GM12878 (cell line): ENCODE data around the gene CKAP5. TPM values are rescaled to one million over a fixed set of nuclear protein-coding genes. Genes with fewer than 3 reads are reported as not detected.

Experiments
- ATAC-seq: fragments of 200-7000 bp; cut with Tn5 transposase; 3 replicates; pipeline ENCODE4 v1.9.1; 2020; ENCODE audit warnings: mild to moderate bottlenecking, moderate library complexity
- BruUV-seq: library from RNA; stranded (reverse); fragments of 400-500 nt; replicated peaks from 2 replicates; lab custom pipeline; 2021; lab: Mats Ljungman, UMichigan
- CTCF ChIA-PET: fragments of 300-600 bp; sonication (Branson Sonifier 250); formaldehyde crosslinking; extraction: SDS; loops from one replicate; lab custom pipeline; 2021; ENCODE audit warnings: inconsistent platforms; lab: Yijun Ruan, JAX
- POLR2A ChIA-PET: fragments of 350-600 bp; formaldehyde crosslinking; extraction: SDS; loops from one replicate; lab custom pipeline; 2021; ENCODE audit warnings: inconsistent platforms; lab: Charles Lee
- RAD21 ChIA-PET: fragments of 300-600 bp; sonication (Branson Sonifier 250); formaldehyde crosslinking; loops from one replicate; lab custom pipeline; 2023; ENCODE audit warnings: antibody characterized with exemption; ENCODE audit not compliant: unreplicated experiment; lab: Charles Lee
- SMC1A ChIA-PET: fragments of 300-600 bp; sonication (Branson Sonifier 250); formaldehyde crosslinking; loops from one replicate; lab custom pipeline; 2023; ENCODE audit not compliant: unreplicated experiment, uncharacterized antibody; lab: Charles Lee
- DNase-seq: peaks from one replicate; pipeline ENCODE4 v3.0.0-alpha.2; 2011; ENCODE audit warnings: low read depth, low spot score
- FAIRE-seq: peaks from 3 replicates; lab custom pipeline; 2011; peaks lifted over from hg19 to GRCh38; lab: Jason Lieb, UNC
- H2AFZ ChIP-seq: 2 replicates; pipeline ENCODE4 v1.6.0; 2011; ENCODE audit warnings: low read depth, low read length, control low read depth; ENCODE audit not compliant: control insufficient read depth
- H3K27ac ChIP-seq: 2 replicates; pipeline ENCODE4 v1.5.1; 2011; ENCODE audit warnings: control low read depth; ENCODE audit not compliant: control insufficient read depth, insufficient read depth
- H3K27me3 ChIP-seq, 2 experiments: replicated peaks in 1 of 2; 2 replicates each; pipeline versions ENCODE4 v1.6.0 to v1.6.1; 2011; ENCODE audit warnings: low read length in 1 of 2; ENCODE audit not compliant: control insufficient read depth in 2 of 2, insufficient read depth in 2 of 2
- H3K36me3 ChIP-seq, 2 experiments: 2 replicates each; pipeline ENCODE4 v1.5.1; 2011; ENCODE audit warnings: low read length in 1 of 2; ENCODE audit not compliant: control insufficient read depth in 2 of 2, insufficient read depth in 2 of 2
- H3K4me1 ChIP-seq: 2 replicates; pipeline ENCODE4 v1.6.1; 2011; ENCODE audit warnings: mild to moderate bottlenecking, low read length, moderate library complexity, mixed read lengths; ENCODE audit not compliant: control insufficient read depth, insufficient read depth
- H3K4me2 ChIP-seq: 2 replicates; pipeline ENCODE4 v1.6.0; 2011; ENCODE audit warnings: control low read depth; ENCODE audit not compliant: control insufficient read depth, insufficient read depth
- H3K4me3 ChIP-seq: fragments of 200-600 bp; sonication (generic); 2 replicates; pipeline ENCODE4 v1.5.1; 2016
- H3K79me2 ChIP-seq: 2 replicates; pipeline ENCODE4 v1.6.0; 2011; ENCODE audit warnings: low read length; ENCODE audit not compliant: control insufficient read depth, insufficient read depth
- H3K9ac ChIP-seq: 2 replicates; pipeline ENCODE4 v1.8.0; 2011; ENCODE audit warnings: low read length, control low read depth, mixed read lengths; ENCODE audit not compliant: control insufficient read depth, insufficient read depth
- H3K9me3 ChIP-seq: replicated peaks from 3 replicates; pipeline ENCODE4 v1.5.1; 2011; ENCODE audit warnings: mild to moderate bottlenecking, low read length; ENCODE audit not compliant: control insufficient read depth, insufficient read depth
- H4K20me1 ChIP-seq: 2 replicates; pipeline ENCODE4 v1.6.0; 2011; ENCODE audit not compliant: control insufficient read depth, insufficient read depth
- ATF3 ChIP-seq: IDR thresholded peaks from 2 replicates; pipeline ENCODE4 v1.6.1; 2011; ENCODE audit warnings: low read depth, mild to moderate bottlenecking, low read length, moderate library complexity, borderline replicate concordance; ENCODE audit errors: extremely low read depth
- BCLAF1 ChIP-seq: fragments of 450-650 bp; IDR thresholded peaks from 2 replicates; pipeline ENCODE4 v1.6.1; 2017; ENCODE audit warnings: antibody characterized with exemption, mild to moderate bottlenecking, moderate library complexity
- CEBPB ChIP-seq, 2 experiments: fragments of 150-350 bp in 1 of 2; IDR thresholded peaks; 2 replicates each; pipeline ENCODE4 v1.6.1; 2012 to 2014; ENCODE audit warnings: low read depth in 2 of 2, low read length in 2 of 2, borderline replicate concordance in 1 of 2, inconsistent platforms in 1 of 2
- FOS ChIP-seq: IDR thresholded peaks from 3 replicates; pipeline ENCODE4 v1.6.1; 2011; ENCODE audit warnings: borderline replicate concordance; ENCODE audit not compliant: insufficient read length; ENCODE audit errors: extremely low read depth
- FOXM1 ChIP-seq: IDR thresholded peaks from 2 replicates; pipeline ENCODE4 v1.6.1; 2012; ENCODE audit warnings: low read depth, mild to moderate bottlenecking, inconsistent platforms, low read length, moderate library complexity
- HDAC6 ChIP-seq: fragments of 200-600 bp; sonication (generic); IDR thresholded peaks from one replicate; pipeline ENCODE4 v1.8.0; 2017; ENCODE audit warnings: antibody characterized with exemption; ENCODE audit not compliant: unreplicated experiment
- HDGF ChIP-seq: fragments of 450-650 bp; IDR thresholded peaks from 2 replicates; pipeline ENCODE4 v1.6.1; 2016; ENCODE audit warnings: antibody characterized with exemption
- IKZF1 ChIP-seq: fragments of 450-650 bp; conservative IDR thresholded peaks from 2 replicates; pipeline ENCODE4 v1.6.1; 2017; ENCODE audit warnings: antibody characterized with exemption, mild to moderate bottlenecking
- LARP7 ChIP-seq: fragments of 450-650 bp; IDR thresholded peaks from 2 replicates; pipeline ENCODE4 v1.6.1; 2017; ENCODE audit warnings: mild to moderate bottlenecking
- NR2C2 ChIP-seq: IDR thresholded peaks from 2 replicates; pipeline ENCODE4 v1.6.1; 2011; ENCODE audit warnings: borderline replicate concordance, low read depth; ENCODE audit not compliant: control insufficient read depth, insufficient read length
- RAD51 ChIP-seq: fragments of 450-650 bp; IDR thresholded peaks from 2 replicates; pipeline ENCODE4 v1.6.1; 2016; ENCODE audit warnings: moderate library complexity, mild to moderate bottlenecking, inconsistent platforms
- RFX5 ChIP-seq: IDR thresholded peaks from 2 replicates; pipeline ENCODE4 v1.6.1; 2011; ENCODE audit warnings: low read depth, low read length, improper control_type of control experiment
- SMAD1 ChIP-seq: fragments of 450-650 bp; IDR thresholded peaks from 2 replicates; pipeline ENCODE4 v1.6.1; 2018; ENCODE audit warnings: mild to moderate bottlenecking, low read depth; ENCODE audit not compliant: partially characterized antibody
- TARDBP ChIP-seq: IDR thresholded peaks from 2 replicates; pipeline ENCODE4 v1.6.1; 2016; ENCODE audit warnings: borderline replicate concordance
- ZNF207 ChIP-seq: fragments of 450-650 bp; IDR thresholded peaks from 2 replicates; pipeline ENCODE4 v1.6.1; 2014; ENCODE audit warnings: antibody characterized with exemption, mild to moderate bottlenecking, borderline replicate concordance
- ZZZ3 ChIP-seq: IDR thresholded peaks from 2 replicates; pipeline ENCODE4 v1.6.1; 2011; ENCODE audit warnings: low read depth; ENCODE audit not compliant: control insufficient read depth, insufficient read length
- WGBS: methylation state at CpG from one replicate; pipeline ENCODE4 v1.1.6; 2016; ENCODE audit warnings: low lambda C conversion rate; ENCODE audit not compliant: insufficient replicate concordance, insufficient coverage; ENCODE audit errors: missing lambda C conversion rate; 5-methylcytosine and 5-hydroxymethylcytosine counted together
- in situ Hi-C: fragments of 300-500 bp; cut with MboI; formaldehyde crosslinking; loops from 9 replicates; pipeline ENCODE4 v1.14.3; 2018; ENCODE audit warnings: mixed read lengths
- intact Hi-C: fragments of 100-400 bp; cut with micrococcal nuclease; formaldehyde crosslinking; loops from one replicate; pipeline ENCODE4 v1.14.2; 2022; ENCODE audit not compliant: unreplicated experiment
- polyA plus RNA-seq, 11 experiments: library from polyadenylated mRNA; depleted of rRNA in 4 of 11; unstranded in 6 of 11; stranded (reverse) in 5 of 11; fragments of >200 nt; fragmentation: Nextera tagmentation in 4 of 11; fragmentation: Illumina TruSeq in 1 of 11; extraction: Ambion mirVana in 4 of 11; extraction: Trizol in 1 of 11; gene quantifications; 1 replicate in 1 of 11; 2 replicates in 10 of 11; pipeline versions ENCODE4 v1.2.1 to v1.2.3, GENCODE V29; 2011 to 2016; ENCODE audit warnings: inconsistent platforms in 2 of 11, missing spikeins in 2 of 11, low read depth in 1 of 11
- total RNA-seq, 4 experiments: library from RNA; depleted of rRNA in 3 of 4; stranded (reverse); fragments of >200 nt in 3 of 4; fragmentation: Illumina TruSeq in 1 of 4; extraction: Trizol in 1 of 4; gene quantifications; 2 replicates each; pipeline versions ENCODE4 v1.2.1 to v1.2.3, GENCODE V29; 2013 to 2021
- TF ChIP-seq, protein P1 (sequence below): fragments of 450-650 bp; IDR thresholded peaks from 2 replicates; pipeline ENCODE4 v1.6.1; 2017; ENCODE audit warnings: mild to moderate bottlenecking, moderate library complexity

Gene CKAP5
- total and polyA plus RNA-seq, 10 of the 15 experiments (the other 5 are each of a cell fraction or from before 2014, with no cell fraction given) = 20.1 to 161 (median 79.8) TPM

DNA sequence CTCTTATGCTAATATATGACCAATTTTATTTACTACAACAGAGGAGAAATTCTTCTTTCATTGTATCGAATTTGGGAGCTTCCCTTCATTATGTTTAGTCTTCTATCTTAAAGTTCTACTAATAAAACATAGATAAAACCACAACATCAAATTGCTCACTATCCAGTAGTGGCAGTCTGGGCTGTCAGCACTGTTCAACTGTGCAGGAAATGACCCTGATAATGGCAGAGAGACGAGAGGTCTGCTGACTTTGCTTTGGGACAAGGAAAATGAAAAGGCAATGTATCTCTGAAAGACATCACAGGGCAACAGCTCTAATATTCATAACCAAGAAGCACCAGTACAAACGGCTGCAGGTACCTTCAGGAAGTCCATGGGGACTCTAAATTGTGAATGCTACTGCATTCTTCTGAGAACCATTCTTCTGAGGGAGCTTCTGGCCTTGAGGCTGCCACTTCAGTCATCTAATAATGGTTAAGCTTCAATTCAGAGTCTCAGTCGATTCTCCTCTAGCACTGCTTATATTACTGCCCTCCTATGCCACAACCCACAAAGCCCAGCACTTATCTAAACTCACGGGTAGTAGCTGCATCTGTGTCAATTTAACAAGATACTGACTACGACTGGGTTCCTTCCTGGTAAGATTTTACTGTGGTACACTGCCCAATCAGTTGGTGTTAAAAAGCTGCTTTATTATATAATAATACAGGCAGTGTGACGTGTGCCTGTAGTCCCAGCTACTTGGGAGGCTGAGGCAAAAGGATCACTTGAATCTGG, 44.2 kb downstream of the CKAP5 start:
- in situ Hi-C loops = no loop called here
- H3K79me2 ChIP-seq = no peaks in the 10 kb centered on the region
- no peak overlapping the region for H3K9ac ChIP-seq
- ChIA-PET POLR2A (no interaction called here), RAD21 (no interaction called here), SMC1A (interaction anchor here (0.8 kb wide), 1 partner anchor 17 kb away, joined by 4 read pairs; no protein-coding TSS in a partner anchor), CTCF (interaction anchor here (0.6 to 1.4 kb wide), 2 partner anchors 16 to 306 kb away, joined by 4 read pairs; no protein-coding TSS in a partner anchor)
- no peaks in the 10 kb centered on the region for H3K27me3 ChIP-seq
- whole genome bisulfite sequencing = 85% methylated on average over 7 of the region's 7 CpGs
- intact Hi-C loops = no loop called here
- BruUV-seq = no TSS peak
- no peak overlapping the region for H2AFZ ChIP-seq
- peaks cover 5 to 15% of the 10 kb centered on the region in 2 experiments for H3K36me3 ChIP-seq
- no peaks in the 10 kb centered on the region for H3K9me3 ChIP-seq
- no peak overlapping the region for H3K4me2 ChIP-seq
- DNase-seq (no peak), FAIRE-seq (no peak), ATAC-seq (no peak)
- no peak overlapping the region for H3K27ac ChIP-seq
- no peak for TF ChIP-seq LARP7
- TF ChIP-seq TARDBP = no peak
- no peak for TF ChIP-seq ZZZ3
- TF ChIP-seq HDGF = no peak
- TF ChIP-seq FOS = no peak
- TF ChIP-seq IKZF1 = no peak
- TF ChIP-seq NR2C2 = no peak
- no peak for TF ChIP-seq SMAD1
- TF ChIP-seq, protein P1, sequence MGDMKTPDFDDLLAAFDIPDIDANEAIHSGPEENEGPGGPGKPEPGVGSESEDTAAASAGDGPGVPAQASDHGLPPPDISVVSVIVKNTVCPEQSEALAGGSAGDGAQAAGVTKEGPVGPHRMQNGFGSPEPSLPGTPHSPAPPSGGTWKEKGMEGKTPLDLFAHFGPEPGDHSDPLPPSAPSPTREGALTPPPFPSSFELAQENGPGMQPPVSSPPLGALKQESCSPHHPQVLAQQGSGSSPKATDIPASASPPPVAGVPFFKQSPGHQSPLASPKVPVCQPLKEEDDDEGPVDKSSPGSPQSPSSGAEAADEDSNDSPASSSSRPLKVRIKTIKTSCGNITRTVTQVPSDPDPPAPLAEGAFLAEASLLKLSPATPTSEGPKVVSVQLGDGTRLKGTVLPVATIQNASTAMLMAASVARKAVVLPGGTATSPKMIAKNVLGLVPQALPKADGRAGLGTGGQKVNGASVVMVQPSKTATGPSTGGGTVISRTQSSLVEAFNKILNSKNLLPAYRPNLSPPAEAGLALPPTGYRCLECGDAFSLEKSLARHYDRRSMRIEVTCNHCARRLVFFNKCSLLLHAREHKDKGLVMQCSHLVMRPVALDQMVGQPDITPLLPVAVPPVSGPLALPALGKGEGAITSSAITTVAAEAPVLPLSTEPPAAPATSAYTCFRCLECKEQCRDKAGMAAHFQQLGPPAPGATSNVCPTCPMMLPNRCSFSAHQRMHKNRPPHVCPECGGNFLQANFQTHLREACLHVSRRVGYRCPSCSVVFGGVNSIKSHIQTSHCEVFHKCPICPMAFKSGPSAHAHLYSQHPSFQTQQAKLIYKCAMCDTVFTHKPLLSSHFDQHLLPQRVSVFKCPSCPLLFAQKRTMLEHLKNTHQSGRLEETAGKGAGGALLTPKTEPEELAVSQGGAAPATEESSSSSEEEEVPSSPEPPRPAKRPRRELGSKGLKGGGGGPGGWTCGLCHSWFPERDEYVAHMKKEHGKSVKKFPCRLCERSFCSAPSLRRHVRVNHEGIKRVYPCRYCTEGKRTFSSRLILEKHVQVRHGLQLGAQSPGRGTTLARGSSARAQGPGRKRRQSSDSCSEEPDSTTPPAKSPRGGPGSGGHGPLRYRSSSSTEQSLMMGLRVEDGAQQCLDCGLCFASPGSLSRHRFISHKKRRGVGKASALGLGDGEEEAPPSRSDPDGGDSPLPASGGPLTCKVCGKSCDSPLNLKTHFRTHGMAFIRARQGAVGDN = no peak
- TF ChIP-seq ATF3 = no peak
- TF ChIP-seq ZNF207 = no peak
- no peak for TF ChIP-seq BCLAF1
- no peak for TF ChIP-seq CEBPB (IDR thresholded peaks at IDR 0.05; ENCODE audit: borderline replicate concordance in 1 of 2, low read depth in 2 of 2, low read length in 2 of 2)
- no peak for TF ChIP-seq FOXM1
- TF ChIP-seq HDAC6 = no peak
- no peak for TF ChIP-seq RAD51
- TF ChIP-seq RFX5 = no peak
- no peaks in the 10 kb centered on the region for H3K4me1 ChIP-seq
- no peak overlapping the region for H3K4me3 ChIP-seq
- no peaks in the 10 kb centered on the region for H4K20me1 ChIP-seq
